T follicular helper cell (primary cell): ENCODE results near the gene U2AF2.

Experiments
- DNase-seq: peaks from one replicate; pipeline ENCODE4 v3.0.0-alpha.2; 2020; ENCODE audit warnings: low read depth

Gene U2AF2

GRCh38 chr19:55643003-55643886 lies 11.6 kb upstream of the U2AF2 start, which contains the start of gene ZNF581:
Gene ZNF581 (plus strand): TSS chr19:55643649. CDS start chr19:55644572, 923 bp downstream.
- DNase-seq, result peak; percentile 66

GRCh38 chr19:55643887-55644176 lies 11.0 kb upstream of the U2AF2 start:
- no peak for DNase-seq

GRCh38 chr19:55644191-55644833 lies 10.5 kb upstream of the U2AF2 start:
- no peak for DNase-seq

GRCh38 chr19:55644842-55645511 lies 9.9 kb upstream of the U2AF2 start:
- no peak for DNase-seq

- DNase-seq, result no peak
Measured at GRCh38 chr19:55645512-55645881, 9.3 kb upstream of the U2AF2 start.

- DNase-seq, result no peak
Measured at GRCh38 chr19:55646889-55647731, 7.7 kb upstream of the U2AF2 start.

GRCh38 chr19:55647732-55648584 lies 6.9 kb upstream of the U2AF2 start, which contains the start of gene CCDC106:
Gene CCDC106 (plus strand): TSS chr19:55648212. CDS start chr19:55649047, 835 bp downstream.
- DNase-seq, result no peak

- no peak for DNase-seq
Measured at GRCh38 chr19:55648585-55649267, 6.1 kb upstream of the U2AF2 start.

- no peak for DNase-seq
Measured at GRCh38 chr19:55649268-55650125, 5.3 kb upstream of the U2AF2 start.

- no peak for DNase-seq
Measured at GRCh38 chr19:55650126-55650557, 4.7 kb upstream of the U2AF2 start.

- DNase-seq, result no peak
Measured at GRCh38 chr19:55650602-55651230, 4.1 kb upstream of the U2AF2 start.

GRCh38 chr19:55651236-55651635 lies 3.6 kb upstream of the U2AF2 start:
- DNase-seq, result no peak

GRCh38 chr19:55652311-55653128 lies 2.3 kb upstream of the U2AF2 start:
- DNase-seq, result no peak

- DNase-seq, result peak; percentile 99
Measured at GRCh38 chr19:55653651-55654322, 1.0 kb upstream of the U2AF2 start.

- DNase-seq, result peak; percentile 99
Measured at GRCh38 chr19:55654323-55654867, 440 bp upstream of the U2AF2 start.

- no peak for DNase-seq
Measured at GRCh38 chr19:55655648-55656040, 809 bp downstream of the U2AF2 start.

- DNase-seq, result no peak
Measured at GRCh38 chr19:55656552-55656951, 1.7 kb downstream of the U2AF2 start.
